H1 (cell line): ENCODE data around the gene FAIM2. TPM values are rescaled to one million over a fixed set of nuclear protein-coding genes. Genes with fewer than 3 reads are reported as not detected.

Experiments used
- SIRT6 ChIP-seq: IDR thresholded peaks from one replicate; pipeline ENCODE4 v1.7.1; 2012; ENCODE audit warnings: low read length, inconsistent platforms
- polyA plus RNA-seq, 7 experiments: library from polyadenylated mRNA; depleted of rRNA in 3 of 7; stranded (reverse) in 5 of 7; unstranded in 2 of 7; fragments of >200 nt in 5 of 7; fragments of 200-250 nt in 2 of 7; gene quantifications; 1 replicate in 5 of 7; 2 replicates in 1 of 7; 4 replicates in 1 of 7; pipeline versions ENCODE4 v1.2.1 to v1.2.3, GENCODE V29; 2011 to 2013; ENCODE audit warnings: missing spikeins in 2 of 7, mixed read lengths in 2 of 7
- total RNA-seq: library from RNA; stranded (reverse); fragmentation: NEBNext Ultra II Directional; extraction: Animal tissue kit (Norgen Biotek cat#: 25700); gene quantifications from 2 replicates; pipeline ENCODE4 v1.2.1, GENCODE V29; 2021
- TF ChIP-seq, protein P1 (sequence below): IDR thresholded peaks from 2 replicates; pipeline ENCODE4 v1.6.1; 2012; ENCODE audit warnings: inconsistent platforms

FAIM2 gene
- total and polyA plus RNA-seq, 2 of the 8 experiments (the other 6 are each of a cell fraction or from before 2014, with no cell fraction given): 0.89 to 1.3 TPM

DNA sequence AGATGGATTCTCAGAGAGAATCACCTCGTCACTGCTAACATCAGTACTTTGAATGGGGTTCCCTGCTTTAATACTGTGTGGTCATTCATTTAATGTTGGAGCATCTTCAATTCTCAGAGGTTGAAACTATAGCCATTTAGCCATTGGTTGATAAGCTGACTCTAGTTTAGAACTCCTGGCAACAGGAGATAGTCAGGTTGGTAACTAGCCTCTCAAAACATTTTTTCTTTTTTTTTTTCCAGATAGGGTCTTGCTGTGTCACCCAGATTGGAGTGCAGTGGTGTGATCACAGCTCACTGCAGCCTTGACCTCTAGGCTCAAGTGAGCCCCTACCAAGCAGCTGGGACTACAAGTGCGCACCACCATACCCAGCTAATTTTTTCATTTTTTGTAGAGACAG is 72.0 kb downstream of the FAIM2 start (continued):
- TF ChIP-seq, protein P1, sequence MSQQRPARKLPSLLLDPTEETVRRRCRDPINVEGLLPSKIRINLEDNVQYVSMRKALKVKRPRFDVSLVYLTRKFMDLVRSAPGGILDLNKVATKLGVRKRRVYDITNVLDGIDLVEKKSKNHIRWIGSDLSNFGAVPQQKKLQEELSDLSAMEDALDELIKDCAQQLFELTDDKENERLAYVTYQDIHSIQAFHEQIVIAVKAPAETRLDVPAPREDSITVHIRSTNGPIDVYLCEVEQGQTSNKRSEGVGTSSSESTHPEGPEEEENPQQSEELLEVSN: no peak
- TF ChIP-seq SIRT6: no peak
